Measurements from ENCODE around the gene SPON1. TPM values are rescaled to one million over a fixed set of nuclear protein-coding genes. Genes with fewer than 3 reads are reported as not detected.

The SPON1 gene
- total and polyA plus RNA-seq, 2 of the 8 experiments (the other 6 are each of a cell fraction or from before 2014, with no cell fraction given): 1.5 to 5.4 TPM

DNA sequence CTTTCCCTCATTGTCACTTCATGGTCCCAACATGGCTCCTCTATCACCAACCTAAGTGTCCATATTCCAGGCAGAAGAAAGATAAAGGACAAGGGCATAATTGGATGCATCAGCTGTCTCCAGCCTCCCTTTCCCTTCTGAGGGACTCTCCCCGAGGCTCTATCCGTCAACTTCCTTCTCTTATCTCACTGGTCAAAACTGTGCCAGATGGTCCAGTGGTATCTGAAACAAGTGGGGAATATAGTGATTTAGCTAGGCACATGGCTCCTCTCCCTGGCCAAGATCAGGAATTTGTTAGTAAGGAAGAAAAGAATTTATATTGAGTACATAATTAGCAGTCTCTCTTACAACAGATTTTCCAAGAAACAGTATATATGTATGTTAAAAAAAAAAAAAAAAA is 12.6 kb upstream of the SPON1 start (continued):
- TF ChIP-seq, protein P1, sequence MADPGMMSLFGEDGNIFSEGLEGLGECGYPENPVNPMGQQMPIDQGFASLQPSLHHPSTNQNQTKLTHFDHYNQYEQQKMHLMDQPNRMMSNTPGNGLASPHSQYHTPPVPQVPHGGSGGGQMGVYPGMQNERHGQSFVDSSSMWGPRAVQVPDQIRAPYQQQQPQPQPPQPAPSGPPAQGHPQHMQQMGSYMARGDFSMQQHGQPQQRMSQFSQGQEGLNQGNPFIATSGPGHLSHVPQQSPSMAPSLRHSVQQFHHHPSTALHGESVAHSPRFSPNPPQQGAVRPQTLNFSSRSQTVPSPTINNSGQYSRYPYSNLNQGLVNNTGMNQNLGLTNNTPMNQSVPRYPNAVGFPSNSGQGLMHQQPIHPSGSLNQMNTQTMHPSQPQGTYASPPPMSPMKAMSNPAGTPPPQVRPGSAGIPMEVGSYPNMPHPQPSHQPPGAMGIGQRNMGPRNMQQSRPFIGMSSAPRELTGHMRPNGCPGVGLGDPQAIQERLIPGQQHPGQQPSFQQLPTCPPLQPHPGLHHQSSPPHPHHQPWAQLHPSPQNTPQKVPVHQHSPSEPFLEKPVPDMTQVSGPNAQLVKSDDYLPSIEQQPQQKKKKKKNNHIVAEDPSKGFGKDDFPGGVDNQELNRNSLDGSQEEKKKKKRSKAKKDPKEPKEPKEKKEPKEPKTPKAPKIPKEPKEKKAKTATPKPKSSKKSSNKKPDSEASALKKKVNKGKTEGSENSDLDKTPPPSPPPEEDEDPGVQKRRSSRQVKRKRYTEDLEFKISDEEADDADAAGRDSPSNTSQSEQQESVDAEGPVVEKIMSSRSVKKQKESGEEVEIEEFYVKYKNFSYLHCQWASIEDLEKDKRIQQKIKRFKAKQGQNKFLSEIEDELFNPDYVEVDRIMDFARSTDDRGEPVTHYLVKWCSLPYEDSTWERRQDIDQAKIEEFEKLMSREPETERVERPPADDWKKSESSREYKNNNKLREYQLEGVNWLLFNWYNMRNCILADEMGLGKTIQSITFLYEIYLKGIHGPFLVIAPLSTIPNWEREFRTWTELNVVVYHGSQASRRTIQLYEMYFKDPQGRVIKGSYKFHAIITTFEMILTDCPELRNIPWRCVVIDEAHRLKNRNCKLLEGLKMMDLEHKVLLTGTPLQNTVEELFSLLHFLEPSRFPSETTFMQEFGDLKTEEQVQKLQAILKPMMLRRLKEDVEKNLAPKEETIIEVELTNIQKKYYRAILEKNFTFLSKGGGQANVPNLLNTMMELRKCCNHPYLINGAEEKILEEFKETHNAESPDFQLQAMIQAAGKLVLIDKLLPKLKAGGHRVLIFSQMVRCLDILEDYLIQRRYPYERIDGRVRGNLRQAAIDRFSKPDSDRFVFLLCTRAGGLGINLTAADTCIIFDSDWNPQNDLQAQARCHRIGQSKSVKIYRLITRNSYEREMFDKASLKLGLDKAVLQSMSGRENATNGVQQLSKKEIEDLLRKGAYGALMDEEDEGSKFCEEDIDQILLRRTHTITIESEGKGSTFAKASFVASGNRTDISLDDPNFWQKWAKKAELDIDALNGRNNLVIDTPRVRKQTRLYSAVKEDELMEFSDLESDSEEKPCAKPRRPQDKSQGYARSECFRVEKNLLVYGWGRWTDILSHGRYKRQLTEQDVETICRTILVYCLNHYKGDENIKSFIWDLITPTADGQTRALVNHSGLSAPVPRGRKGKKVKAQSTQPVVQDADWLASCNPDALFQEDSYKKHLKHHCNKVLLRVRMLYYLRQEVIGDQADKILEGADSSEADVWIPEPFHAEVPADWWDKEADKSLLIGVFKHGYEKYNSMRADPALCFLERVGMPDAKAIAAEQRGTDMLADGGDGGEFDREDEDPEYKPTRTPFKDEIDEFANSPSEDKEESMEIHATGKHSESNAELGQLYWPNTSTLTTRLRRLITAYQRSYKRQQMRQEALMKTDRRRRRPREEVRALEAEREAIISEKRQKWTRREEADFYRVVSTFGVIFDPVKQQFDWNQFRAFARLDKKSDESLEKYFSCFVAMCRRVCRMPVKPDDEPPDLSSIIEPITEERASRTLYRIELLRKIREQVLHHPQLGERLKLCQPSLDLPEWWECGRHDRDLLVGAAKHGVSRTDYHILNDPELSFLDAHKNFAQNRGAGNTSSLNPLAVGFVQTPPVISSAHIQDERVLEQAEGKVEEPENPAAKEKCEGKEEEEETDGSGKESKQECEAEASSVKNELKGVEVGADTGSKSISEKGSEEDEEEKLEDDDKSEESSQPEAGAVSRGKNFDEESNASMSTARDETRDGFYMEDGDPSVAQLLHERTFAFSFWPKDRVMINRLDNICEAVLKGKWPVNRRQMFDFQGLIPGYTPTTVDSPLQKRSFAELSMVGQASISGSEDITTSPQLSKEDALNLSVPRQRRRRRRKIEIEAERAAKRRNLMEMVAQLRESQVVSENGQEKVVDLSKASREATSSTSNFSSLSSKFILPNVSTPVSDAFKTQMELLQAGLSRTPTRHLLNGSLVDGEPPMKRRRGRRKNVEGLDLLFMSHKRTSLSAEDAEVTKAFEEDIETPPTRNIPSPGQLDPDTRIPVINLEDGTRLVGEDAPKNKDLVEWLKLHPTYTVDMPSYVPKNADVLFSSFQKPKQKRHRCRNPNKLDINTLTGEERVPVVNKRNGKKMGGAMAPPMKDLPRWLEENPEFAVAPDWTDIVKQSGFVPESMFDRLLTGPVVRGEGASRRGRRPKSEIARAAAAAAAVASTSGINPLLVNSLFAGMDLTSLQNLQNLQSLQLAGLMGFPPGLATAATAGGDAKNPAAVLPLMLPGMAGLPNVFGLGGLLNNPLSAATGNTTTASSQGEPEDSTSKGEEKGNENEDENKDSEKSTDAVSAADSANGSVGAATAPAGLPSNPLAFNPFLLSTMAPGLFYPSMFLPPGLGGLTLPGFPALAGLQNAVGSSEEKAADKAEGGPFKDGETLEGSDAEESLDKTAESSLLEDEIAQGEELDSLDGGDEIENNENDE (IDR thresholded peaks at IDR 0.05; ENCODE audit: insufficient replicate concordance, low read length): no peak
- TF ChIP-seq JUN (IDR thresholded peaks at IDR 0.05; ENCODE audit: low read depth, low read length): no peak
- TF ChIP-seq SUZ12 (IDR thresholded peaks at IDR 0.05; ENCODE audit: low read length): no peak
- no peak for TF ChIP-seq KDM4A (IDR thresholded peaks at IDR 0.05; ENCODE audit: low read depth, low read length, severe bottlenecking)
- TF ChIP-seq HDAC2 (IDR thresholded peaks at IDR 0.05; ENCODE audit: borderline replicate concordance in 1 of 2, low read depth in 2 of 2, low read length in 2 of 2): no peak
- no peak for TF ChIP-seq CBX8 (IDR thresholded peaks at IDR 0.05; ENCODE audit: borderline replicate concordance, low read depth, low read length)
